GM19023 (cell line): Measurements from ENCODE around the gene CYTIP.

ENCODE experiments used
- ATAC-seq: cut with Tn5 transposase; IDR thresholded peaks from one replicate; pipeline ENCODE4 v1.9.1; 2021; ENCODE audit warnings: mild to moderate bottlenecking, moderate library complexity; ENCODE audit not compliant: unreplicated experiment

CYTIP gene

DNA sequence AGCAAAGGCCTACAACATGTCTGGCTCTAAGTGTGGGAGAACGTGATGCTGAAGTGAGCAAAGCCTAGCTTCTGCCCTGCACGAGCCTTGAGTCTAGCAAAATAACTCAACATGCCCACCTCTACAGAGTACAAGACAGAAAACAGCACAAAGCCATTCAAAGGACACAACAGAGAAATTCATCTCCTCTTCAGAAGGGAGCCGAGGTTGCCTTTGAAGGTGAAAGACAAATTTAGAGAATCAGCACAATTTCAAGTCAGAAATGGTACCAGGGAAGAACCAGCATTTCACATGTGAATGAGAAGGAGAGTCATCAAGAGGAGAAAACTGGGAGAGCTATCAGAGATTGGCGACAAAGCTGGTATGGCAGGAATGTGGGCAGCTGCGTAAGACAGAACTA lies 21.7 kb upstream of the CYTIP start:
- no peak for ATAC-seq

DNA sequence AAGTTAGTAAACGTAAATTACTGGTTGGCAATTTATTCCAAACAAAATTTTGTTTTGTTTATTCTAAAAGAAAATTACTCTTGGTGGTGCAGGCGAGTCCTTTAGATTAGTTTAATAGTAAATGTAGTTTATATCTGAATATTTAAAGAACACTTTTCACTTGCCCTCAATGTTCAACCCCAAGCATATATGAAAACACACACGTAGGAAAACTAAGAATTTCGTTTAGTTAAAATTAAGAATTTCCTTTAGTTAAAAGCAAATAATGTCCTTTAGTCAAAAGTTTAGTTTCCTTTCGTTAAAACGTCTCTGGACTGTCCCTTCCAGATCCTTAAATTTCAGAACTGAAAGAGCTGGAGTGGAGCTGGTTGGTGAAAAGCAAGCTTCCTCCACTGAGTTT lies 19.1 kb upstream of the CYTIP start:
- ATAC-seq = no peak

DNA sequence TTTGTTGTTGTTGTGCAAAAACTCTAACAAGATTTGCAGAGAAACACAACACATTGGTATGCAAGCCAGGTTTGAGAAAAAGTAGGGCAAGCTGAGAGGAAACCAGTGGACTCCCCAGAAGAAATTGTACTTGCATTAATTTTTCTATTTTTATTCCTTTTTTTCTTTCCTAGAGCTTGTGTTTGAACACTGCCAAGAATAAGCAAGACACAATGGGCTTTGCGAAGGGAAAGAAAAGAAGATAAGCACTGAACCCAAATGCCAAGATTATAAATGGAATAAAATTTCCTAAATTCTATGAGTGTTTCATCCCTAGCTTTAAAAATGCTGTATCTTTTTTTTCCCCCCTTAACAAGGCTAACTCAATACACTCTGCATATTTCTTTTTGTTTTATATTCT lies 17.0 kb upstream of the CYTIP start:
- ATAC-seq = no peak

DNA sequence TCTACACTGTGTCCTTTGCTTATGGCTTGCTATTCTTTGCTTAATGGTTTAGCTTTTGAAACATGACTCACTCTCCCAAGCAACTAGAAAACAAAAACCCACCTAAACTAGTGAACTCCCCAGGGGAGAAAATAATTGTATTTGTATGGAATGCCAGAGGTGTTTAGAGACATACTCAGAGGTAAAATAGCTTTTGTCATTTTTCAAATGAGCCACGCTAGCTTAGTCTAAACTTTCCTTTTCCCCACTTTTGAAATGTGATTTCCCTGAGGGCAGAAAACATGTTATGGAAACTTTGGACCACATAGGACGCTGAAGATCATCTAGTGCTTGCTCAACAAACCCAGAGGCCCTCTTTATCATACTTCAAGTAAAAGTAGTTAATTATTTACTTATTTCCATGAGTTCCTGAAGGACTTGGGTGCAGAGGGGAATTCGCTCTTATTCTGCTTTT lies 16.5 kb upstream of the CYTIP start:
- ATAC-seq = no peak

DNA sequence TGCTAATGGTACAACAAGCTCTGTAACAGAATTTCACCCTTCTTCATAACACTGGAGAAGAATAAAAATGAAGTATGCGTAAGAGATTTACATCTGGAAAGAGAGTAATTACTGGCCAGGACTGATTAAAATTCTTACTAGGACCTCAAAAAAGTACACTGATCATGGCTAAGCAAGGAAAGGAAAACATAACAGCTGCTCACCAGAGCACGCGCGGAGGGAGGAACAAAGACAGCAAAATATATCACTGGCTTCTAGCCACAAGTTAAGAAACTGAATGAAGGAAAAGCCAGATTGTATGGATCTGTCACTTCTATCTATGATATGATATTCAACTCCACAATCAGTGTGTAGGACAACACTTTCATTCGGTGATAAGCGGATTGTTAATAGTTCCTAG lies 15.6 kb upstream of the CYTIP start:
- ATAC-seq = no peak

DNA sequence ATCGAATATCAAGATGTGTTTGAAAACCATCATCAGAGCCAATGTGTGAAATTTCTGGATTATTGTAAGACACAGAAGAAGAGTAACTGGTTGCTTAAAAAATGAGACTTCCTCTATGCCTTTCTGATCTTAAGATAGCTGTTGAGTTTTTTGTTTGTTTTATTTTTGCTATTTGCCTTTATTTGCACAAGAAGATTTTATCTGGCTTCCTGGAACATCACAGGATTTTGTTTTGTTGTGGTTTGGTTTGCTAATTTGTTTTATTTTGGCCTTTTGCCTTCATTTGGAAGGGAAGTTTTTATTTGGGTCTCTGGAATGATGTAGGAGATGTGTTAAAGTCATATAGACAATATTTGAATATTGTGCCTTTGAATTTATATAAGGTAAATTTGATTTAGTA lies 3.9 kb upstream of the CYTIP start:
- ATAC-seq = no peak

DNA sequence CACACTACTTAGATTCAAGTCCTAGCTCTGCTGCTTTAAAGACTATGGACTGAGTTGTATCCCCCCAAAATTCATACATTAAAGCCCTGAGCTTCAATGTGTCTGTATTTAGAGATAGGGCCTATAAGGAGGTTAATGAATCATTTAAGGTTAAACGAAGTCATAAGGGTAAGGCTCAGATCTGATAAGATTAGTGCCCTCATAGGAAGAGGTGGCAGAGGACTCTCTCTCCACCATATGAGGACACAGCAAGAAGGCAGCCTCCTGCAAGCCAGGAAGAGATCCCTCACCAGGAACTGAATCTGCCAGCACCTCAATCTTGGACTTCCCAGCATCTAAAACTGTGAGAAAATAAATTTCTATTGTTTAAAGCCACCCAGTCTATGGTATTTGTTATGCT lies 3.1 kb upstream of the CYTIP start:
- ATAC-seq = no peak

DNA sequence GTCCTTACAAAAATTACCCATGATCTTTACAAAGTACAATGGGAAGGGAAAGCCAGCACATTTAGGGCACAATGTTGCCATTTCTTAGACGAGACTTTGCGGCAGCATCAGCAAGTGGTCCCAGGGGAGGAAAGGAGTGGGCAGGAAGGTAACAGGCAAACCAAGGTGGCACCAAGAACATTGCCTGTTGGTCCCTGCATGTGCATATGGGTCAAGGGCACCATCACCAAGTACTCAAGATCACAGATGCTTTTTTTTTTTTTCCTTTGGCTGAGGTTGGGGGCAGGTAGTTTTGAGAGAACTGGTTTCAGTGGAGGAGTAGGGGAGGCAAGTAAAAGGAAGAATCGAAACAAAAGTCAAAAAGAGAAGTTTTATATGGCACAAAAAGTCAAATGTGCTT lies 752 bp upstream of the CYTIP start:
- ATAC-seq = peak; percentile 24

DNA sequence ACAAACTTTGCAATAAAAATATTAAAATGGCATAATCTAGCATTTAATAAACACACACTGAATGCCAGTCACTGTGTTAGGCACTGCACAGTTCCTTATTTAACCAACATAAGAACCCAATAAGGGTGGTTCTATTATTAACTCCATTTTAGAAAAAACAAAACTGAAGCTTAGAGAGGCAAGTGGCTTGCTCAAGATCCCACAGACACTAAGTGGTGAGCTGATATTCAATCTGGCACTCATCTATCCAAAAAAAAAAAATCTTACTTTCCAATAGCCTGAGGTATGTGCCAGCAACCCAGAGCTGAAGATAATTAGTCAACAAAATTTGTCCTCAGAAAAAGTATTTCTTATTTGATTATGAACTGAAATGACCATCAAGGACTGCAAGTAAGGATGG lies 799 bp downstream of the CYTIP start:
- no peak for ATAC-seq

DNA sequence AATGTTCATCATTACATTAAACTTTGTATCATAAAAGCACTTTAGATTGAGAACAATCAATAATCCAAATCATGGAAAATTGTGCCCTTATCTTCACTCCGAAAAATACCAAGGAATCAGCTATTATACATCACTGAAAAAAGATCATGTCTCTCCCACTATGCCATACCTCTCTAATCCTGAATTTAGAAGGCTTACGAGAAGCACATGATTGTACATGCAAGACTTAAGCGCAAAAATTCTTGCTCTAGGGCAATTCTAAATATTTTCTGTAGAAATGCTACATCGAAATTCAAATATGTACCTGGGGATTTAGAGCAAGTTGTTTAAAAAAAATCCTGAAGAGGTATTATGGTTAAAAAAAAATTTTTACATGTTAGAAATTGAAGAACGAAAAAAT lies 1.3 kb downstream of the CYTIP start:
- ATAC-seq = no peak

DNA sequence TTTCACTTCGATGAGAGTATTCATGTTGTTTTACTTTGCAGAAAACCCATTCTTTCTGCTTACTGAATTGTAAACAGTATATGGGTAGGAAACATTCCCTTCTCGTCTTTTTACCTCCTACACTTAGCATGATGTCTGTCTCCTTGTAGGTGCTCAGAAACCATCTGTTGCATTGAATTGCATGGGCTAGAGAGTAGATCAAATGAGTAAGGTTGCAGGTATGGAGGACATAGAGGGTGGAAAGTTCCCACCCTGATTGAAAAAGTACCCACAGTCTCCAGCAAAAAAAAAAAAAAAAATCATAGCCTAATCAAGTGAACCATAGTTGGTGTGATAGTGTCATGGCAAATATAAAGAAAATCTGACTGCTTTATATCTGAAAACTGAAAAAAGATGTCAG lies 1.7 kb downstream of the CYTIP start:
- ATAC-seq = no peak

DNA sequence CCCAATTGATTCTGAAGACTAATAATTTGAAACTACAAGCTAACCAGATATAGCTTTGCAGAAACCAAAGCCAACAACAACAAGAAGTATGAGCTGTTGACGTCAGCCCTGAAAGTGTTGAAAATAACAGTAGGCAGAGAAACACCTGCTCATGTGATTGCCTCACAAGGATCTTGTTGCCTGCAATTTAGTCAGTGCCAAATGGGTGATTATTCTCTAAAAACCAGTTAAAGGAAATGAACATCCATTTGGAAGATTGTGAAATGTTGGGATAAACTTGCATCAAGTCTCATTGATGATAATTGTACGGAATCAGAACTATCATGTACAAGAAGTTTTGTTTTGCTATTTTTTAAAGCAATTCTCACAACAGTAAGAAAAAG lies 2.8 kb downstream of the CYTIP start:
- peak; percentile 41 for ATAC-seq

DNA sequence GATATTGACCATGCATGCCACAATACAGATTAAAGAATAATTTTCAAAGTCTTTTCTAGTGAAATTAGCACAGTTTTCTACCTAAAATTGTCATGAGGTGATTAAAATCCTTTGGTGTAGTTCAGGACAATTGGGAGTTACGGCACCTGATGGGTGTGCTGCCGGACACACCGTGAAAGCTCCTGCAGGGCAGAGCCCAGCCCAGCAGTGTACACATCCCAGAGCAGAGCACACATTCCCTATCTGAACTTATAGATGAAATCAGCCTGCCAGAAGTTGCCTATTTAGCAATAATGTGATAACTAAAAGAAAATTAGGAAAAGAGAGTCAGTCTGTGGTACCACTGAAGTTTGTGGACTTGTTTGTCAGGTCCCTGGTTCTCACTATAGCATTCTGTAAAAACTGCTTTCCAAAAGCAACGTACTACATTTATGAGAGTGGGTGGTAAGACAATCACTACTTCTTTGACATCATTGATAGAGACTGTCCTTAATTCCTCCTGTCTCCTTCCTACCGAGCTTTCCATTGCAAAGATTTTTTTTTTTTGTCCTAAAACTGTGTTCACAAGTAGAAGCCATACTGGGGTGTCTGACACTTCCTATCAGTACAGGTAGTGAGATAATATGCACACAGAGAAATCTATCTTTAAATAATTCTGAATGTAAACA lies 3.4 kb downstream of the CYTIP start:
- no peak for ATAC-seq

DNA sequence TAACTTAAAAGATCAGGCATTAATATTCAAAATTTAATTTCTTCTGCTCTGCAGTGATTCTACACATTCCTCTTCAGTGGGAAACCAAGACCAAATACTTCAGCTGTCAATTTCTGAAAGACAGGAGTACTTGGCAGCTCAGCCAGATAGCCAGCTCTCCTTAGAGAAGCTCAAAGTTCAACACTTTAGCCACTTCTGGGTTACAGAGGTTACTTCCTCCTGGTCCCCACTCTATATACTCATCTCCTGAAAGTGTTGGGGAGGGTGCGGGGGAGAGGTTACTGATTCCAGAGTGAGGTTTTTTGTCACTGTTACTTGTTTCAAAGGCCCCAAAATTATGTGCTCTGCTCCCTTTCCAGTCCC lies 4.1 kb downstream of the CYTIP start:
- ATAC-seq = peak; percentile 49

DNA sequence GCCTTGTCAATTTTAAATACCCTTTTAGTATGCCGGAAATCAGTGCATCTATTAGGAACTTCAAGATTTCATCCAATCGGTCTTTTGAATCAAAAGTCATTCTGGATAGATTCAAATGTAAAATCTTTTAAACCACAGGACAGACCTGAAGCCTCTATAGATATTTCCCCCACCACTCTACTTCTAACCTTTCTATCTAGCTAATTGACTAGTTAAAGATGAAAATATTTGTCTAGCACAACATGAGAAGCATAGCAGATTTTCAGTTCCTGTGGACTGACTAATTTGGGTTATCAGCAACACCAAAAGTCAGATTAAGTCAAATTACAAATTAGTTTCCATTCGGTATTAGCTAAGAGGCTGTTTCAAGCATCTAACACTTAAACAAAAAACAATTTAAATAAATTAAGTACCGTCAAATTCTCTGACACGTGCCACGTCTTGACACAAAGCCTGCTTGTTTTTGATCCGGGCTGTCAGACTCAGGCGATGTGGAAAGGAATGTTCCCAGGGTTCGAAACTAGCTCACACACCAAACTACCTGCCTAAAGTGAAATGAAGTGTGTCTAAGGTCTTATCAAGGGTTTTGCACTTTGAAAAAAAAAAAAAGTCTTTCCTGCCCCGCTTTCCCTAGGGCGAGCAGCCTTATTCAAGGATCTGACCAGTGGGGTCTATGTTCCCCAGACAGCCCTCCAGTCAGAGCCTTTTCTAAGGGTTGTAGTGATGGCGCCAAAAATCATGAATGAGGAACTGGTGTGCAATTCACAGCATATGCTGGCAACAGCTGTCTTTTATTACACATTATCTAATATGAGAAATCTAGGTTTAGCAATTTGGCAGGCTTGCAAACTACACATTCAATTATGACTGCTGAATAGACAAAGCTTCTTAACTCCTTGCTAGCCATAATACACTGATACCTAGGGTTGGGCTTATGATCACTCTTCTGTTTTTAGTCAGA lies 4.7 kb downstream of the CYTIP start:
- peak; percentile 13 for ATAC-seq

DNA sequence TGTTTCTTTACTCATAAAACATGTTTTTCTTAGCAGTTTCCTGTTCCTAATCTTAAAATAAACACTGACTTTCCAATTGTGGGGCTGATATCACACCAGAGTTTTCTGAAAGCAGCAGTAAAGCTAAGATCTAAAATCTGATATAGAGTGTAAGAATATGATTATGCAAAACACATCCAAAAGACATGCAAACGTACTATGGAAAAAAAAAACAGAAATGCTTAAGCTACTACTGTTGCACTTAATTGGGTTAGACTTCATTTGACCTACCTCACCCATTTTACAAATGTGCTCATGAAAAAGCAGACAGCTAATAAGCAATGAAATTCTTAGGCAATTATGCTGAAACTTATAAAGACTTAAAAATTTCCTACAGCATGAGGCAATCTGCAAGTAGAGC lies 10.5 kb downstream of the CYTIP start:
- no peak for ATAC-seq

DNA sequence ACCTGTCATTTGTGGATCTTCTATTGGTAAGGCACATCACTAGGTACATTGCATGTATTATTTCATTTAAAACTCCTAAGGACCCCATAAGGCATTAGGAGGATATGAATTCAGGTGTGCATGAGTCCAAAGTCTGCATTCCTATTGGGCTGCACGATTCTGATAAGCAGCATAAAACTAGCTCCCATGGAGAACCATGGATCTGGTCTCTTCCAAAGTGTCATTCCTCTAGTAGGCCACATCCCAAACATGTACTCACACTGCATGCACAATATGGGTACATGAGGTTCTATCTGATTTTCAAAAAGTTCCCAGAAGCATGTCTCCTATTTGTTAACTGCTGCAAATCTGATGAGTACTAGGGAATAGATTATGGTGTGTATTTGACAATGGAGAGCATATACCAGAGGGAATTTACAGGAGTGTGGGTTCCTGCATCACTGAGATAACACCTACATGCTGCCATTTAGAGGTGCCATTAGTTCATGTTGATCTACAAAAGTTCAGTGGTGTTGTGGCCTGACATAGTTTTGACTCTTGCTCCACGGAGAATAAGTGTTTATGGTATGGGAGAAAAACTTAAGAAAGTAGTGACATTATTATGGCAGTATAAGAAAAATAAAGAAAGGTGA lies 11.3 kb downstream of the CYTIP start:
- ATAC-seq = no peak

DNA sequence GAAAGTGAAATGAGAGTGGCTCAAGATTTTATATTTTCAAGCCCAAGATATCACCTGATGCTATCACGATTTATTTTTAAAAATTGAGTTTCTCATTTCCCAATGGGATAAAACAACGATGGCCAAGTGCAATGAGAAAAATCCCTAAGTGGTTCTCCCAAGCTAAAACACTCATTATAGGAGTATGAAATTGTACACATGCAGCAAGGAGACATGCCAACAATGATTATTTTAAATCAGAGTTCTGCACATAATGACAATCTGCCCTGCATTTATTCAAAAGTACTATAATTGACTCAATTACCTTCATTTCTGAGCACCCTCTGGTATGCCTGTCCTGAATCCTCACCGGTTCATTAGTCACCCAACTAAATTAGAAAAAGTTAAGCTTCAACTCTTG lies 12.7 kb downstream of the CYTIP start:
- no peak for ATAC-seq

DNA sequence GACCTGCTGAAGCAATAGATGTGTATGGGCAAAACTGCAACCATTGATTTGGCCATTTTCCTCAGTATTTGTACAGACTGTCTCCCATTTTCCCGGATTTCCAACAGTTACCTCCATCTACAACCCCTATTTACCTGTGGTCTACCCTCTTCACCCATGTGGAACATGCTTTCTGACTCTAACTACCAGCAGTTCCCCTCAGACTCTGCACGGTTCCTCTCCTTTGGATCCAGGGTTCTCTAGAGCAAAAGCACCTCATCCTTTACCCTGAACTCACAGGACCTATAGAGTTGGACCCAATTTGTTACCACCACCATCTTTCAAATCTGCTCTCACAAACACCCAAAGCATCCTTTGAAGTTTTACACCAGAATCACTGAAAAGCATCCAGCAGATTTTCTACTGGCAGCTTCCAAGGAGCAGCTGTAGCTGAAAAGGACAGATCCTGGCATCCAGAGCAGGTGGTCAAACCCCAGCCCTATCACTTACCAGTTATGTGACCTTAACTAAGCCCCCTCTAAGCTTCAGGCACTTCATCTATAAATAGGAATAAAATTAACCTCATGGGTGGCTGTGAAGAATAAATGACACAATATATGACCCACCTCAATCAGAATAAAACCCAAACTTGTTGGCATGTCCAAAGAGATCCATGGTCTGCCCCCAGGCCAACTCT lies 15.3 kb downstream of the CYTIP start:
- ATAC-seq = no peak

DNA sequence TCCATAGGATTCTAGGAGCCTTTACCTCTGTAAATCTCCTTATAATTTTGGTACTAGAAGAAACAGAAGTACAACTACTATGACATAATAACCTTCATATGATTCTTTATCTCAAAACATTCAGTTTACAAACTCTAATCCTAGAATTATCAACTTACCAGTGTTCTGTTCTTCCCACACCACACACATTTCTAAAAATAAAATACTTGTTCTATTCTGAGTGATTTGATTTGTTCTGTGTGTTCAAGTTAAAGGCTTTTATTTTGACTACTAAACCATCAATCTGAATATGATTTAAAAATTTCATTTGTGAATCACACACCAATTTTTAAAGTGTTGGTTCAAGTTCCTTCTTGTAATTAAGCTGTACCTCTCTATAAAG lies 16.0 kb downstream of the CYTIP start:
- no peak for ATAC-seq
